Heart left ventricle (tissue), 13 donors: Measurements from ENCODE around the gene AGAP2.

Experiments
- POLR2A ChIP-seq, 2 donors: fragments of 450-650 bp; IDR thresholded peaks; one replicate each; pipeline ENCODE4 v1.6.1; 2017; ENCODE audit warnings: antibody characterized with exemption in 2 of 2, mild to moderate bottlenecking in 2 of 2, moderate library complexity in 2 of 2
- TF ChIP-seq, protein P1 (sequence below), 12 donors: fragments of 200-600 bp; sonication (generic) in 4 of 12; IDR thresholded peaks; one replicate each; pipeline versions ENCODE4 v1.5.0 to v1.8.0; 2018 to 2022; ENCODE audit warnings: antibody characterized with exemption in 12 of 12, mild to moderate bottlenecking in 5 of 12
- donor health status: ischemic (EF 13 %, LVEDD 7.1; RV severe dilation, severe dysfunction).
- donor health status: DM: no; HTN: yes; CAD: no.
- donor health status: DM: no; HTN: no; CAD: no.
- donor health status: ischemic (EF 25% LVEDD 6.9; RV normal size, moderate dysfunction).
- donor health status: ischemic (EF 25% LVEDD 5.7; RV mildly dilated, moderate dysfunction).
- donor health status: ischemic (EF 35%, LVEDD 5.7; RV mildly dilated, moderate dysfunction).
- donor health status: nonischemic (EF 11% LVEDD 7.7; RV severe dilation, severe dysfunction).
- donor health status: DM: yes; HTN: yes; CAD: no.
- donor health status: PGD.
- donor health status: ischemic (EF 29% LVEDD 5.4; RV normal size, mild dysfunction).
- donor health status: nonischemic (EF 23%, LVEDD 6.1; RV moderate dilation, normal function).

DNA sequence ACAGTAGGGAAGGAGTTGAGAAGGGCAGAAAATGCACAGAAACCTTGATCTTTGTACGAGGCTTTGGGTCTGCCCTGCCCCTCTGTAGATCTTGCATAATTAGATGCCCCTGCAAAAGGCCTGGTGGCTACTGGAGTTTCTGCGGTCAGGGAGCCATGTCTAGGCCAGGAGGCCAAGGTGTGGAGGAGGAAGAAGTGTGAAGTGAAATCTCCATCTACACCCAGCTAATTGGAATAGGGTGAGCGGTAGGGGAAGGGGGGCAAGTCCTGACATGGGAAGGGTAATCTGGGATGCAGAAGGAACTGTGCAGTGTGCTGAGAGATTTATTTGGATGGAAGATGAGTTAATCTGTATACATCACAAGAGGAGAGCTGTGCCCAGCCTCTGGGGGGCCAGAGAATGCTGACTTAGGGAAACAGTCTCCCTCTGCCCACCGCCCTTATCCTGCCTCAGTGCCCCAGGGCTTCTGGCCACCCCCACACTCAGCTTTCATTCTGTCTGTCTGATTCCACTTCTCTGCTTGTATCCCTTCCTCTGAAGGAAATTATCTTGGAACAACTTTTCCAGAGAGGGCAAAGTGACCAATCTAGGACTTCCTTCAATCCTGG, 23.0 kb upstream of the AGAP2 start:
- TF ChIP-seq, protein P1, sequence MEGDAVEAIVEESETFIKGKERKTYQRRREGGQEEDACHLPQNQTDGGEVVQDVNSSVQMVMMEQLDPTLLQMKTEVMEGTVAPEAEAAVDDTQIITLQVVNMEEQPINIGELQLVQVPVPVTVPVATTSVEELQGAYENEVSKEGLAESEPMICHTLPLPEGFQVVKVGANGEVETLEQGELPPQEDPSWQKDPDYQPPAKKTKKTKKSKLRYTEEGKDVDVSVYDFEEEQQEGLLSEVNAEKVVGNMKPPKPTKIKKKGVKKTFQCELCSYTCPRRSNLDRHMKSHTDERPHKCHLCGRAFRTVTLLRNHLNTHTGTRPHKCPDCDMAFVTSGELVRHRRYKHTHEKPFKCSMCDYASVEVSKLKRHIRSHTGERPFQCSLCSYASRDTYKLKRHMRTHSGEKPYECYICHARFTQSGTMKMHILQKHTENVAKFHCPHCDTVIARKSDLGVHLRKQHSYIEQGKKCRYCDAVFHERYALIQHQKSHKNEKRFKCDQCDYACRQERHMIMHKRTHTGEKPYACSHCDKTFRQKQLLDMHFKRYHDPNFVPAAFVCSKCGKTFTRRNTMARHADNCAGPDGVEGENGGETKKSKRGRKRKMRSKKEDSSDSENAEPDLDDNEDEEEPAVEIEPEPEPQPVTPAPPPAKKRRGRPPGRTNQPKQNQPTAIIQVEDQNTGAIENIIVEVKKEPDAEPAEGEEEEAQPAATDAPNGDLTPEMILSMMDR (IDR thresholded peaks at IDR 0.05), result no peak
- no peak for TF ChIP-seq POLR2A (IDR thresholded peaks at IDR 0.05)
